Heart right ventricle (tissue), 16 donors: ENCODE results near the gene METTL15. TPM values are rescaled to one million over a fixed set of nuclear protein-coding genes. Genes with fewer than 3 reads are reported as not detected.

Source experiments
- ATAC-seq, 8 donors: fragments of 200-7000 bp; cut with Tn5 transposase; one replicate each; pipeline ENCODE4 v1.9.1; 2020; ENCODE audit warnings: mild to moderate bottlenecking in 8 of 8, moderate library complexity in 8 of 8, moderate number of reproducible peaks in 1 of 8
- DNase-seq, 2 donors: peaks; one replicate each; pipeline ENCODE4 v3.0.0-alpha.2; 2020
- H3K27ac ChIP-seq, 10 donors: fragments of 200-600 bp; sonication (generic) in 2 of 10; one replicate each; pipeline versions ENCODE4 v1.5.0 to v1.8.0; 2020 to 2022; ENCODE audit warnings: mild to moderate bottlenecking in 3 of 10
- H3K27me3 ChIP-seq, 7 donors: fragments of 200-600 bp; one replicate each; pipeline ENCODE4 v1.8.0; 2021 to 2022; ENCODE audit warnings: mild to moderate bottlenecking in 2 of 7
- H3K36me3 ChIP-seq, 9 donors: fragments of 200-600 bp; sonication (generic) in 1 of 9; one replicate each; pipeline versions ENCODE4 v1.5.0 to v1.8.0; 2020 to 2022; ENCODE audit warnings: mild to moderate bottlenecking in 2 of 9
- H3K4me1 ChIP-seq, 9 donors: fragments of 200-600 bp; sonication (generic) in 1 of 9; one replicate each; pipeline versions ENCODE4 v1.5.0 to v1.8.0; 2020 to 2022; ENCODE audit warnings: mild to moderate bottlenecking in 4 of 9
- H3K4me3 ChIP-seq, 10 donors: fragments of 200-600 bp; sonication (generic) in 2 of 10; one replicate each; pipeline versions ENCODE4 v1.5.0 to v1.8.0; 2020 to 2022; ENCODE audit warnings: mild to moderate bottlenecking in 7 of 10, moderate library complexity in 2 of 10
- H3K9me3 ChIP-seq, 11 donors: fragments of 200-600 bp in 10 of 11; sonication (generic) in 2 of 11; one replicate each; pipeline versions ENCODE4 v1.5.0 to v1.8.0; 2013 to 2022; ENCODE audit warnings: mild to moderate bottlenecking in 2 of 11, control low read depth in 1 of 11, moderate library complexity in 1 of 11
- CTCF ChIP-seq, 9 donors: fragments of 200-600 bp; sonication (generic) in 2 of 9; IDR thresholded peaks; one replicate each; pipeline versions ENCODE4 v1.5.0 to v1.8.0; 2021 to 2022; ENCODE audit warnings: antibody characterized with exemption in 9 of 9, mild to moderate bottlenecking in 5 of 9, moderate library complexity in 1 of 9
- WGBS, 2 donors: extraction: QIAGEN DNeasy Blood & Tissue Kit; methylation state at CpG; one replicate each; pipeline ENCODE4 v1.1.7; 2013; ENCODE audit warnings: inconsistent platforms in 1 of 2; 5-methylcytosine and 5-hydroxymethylcytosine counted together
- intact Hi-C, 10 donors: fragments of 100-400 bp; cut with DNase I; formaldehyde crosslinking; loops; one replicate each; pipeline versions ENCODE4 v1.11.1 to v1.14.2; 2022
- polyA plus RNA-seq, 2 donors: library from polyadenylated mRNA; stranded (reverse); fragments of 200-250 nt; gene quantifications; one replicate each; pipeline ENCODE4 v1.2.3, GENCODE V29; 2013
- total RNA-seq, 10 donors: library from RNA; stranded (reverse); fragmentation: NEBNext Ultra II Directional in 3 of 10; extraction: Animal tissue kit (Norgen Biotek cat#: 25700) in 3 of 10; gene quantifications; one replicate each; pipeline versions ENCODE4 v1.2.1 to v1.2.4, GENCODE V29; 2021 to 2023
- donor health status: Arrhythmogenic right ventricular cardiomyopathy.
- donor health status: ischemic (EF 13 %, LVEDD 7.1; RV severe dilation, severe dysfunction).
- donor health status: healthy with polysubstance abuse.
- donor health status: DM: no; HTN: yes; CAD: no.
- donor health status: DM: no; HTN: no; CAD: no.
- donor health status: ischemic (EF 25% LVEDD 6.9; RV normal size, moderate dysfunction).
- donor health status: ischemic (EF 25% LVEDD 5.7; RV mildly dilated, moderate dysfunction).
- donor health status: healthy.
- donor health status: DM: yes; HTN: yes; CAD: no.
- donor health status: Ischemic cardiomyopathy.
- donor health status: ischemic (EF 35%, LVEDD 5.7; RV mildly dilated, moderate dysfunction).
- donor health status: nonischemic (EF 11% LVEDD 7.7; RV severe dilation, severe dysfunction).
- donor health status: DM: yes; HTN: yes; CAD: no.
- donor health status: PGD.
- donor health status: ischemic (EF 29% LVEDD 5.4; RV normal size, mild dysfunction).
- donor health status: nonischemic (EF 23%, LVEDD 6.1; RV moderate dilation, normal function).

Gene METTL15
- total and polyA plus RNA-seq, 12 donors = 4.7 to 13.6 (median 11.8) TPM

GRCh38 chr11:28153586-28153985 lies 45.4 kb downstream of the METTL15 start:
- no peaks in the 10 kb centered on the region for H3K9me3 ChIP-seq
- no peak overlapping the region for H3K27ac ChIP-seq
- H3K4me3 ChIP-seq = no peak overlapping the region
- TF ChIP-seq CTCF (IDR thresholded peaks at IDR 0.05) = no peak
- 90% methylated on average over 2 of the region's 2 CpGs for WGBS, 2 donors
- no peaks in the 10 kb centered on the region for H3K4me1 ChIP-seq
- intact Hi-C loops = no loop called here
- H3K36me3 ChIP-seq = peaks cover 0 to 27% (median 8%) of the 10 kb centered on the region in 9 donors
- H3K27me3 ChIP-seq = no peaks in the 10 kb centered on the region
- DNase-seq (no peak), ATAC-seq (no peak)

- 88 to 91% methylated on average over 2 of the region's 2 CpGs for WGBS, 2 donors
- no peak for ATAC-seq
Observed at GRCh38 chr11:28168718-28169117, 60.5 kb downstream of the METTL15 start.

GRCh38 chr11:28169816-28170215 lies 61.6 kb downstream of the METTL15 start:
- H3K36me3 ChIP-seq = peaks cover 0 to 36% (median 0%) of the 10 kb centered on the region in 9 donors
- intact Hi-C loops = no loop called here
- H3K4me1 ChIP-seq = no peaks in the 10 kb centered on the region
- 92 to 93% methylated on average over 1 of the region's 1 CpG for WGBS, 2 donors
- no peak for DNase-seq
- peaks cover 0 to 21% (median 0%) of the 10 kb centered on the region in 11 donors for H3K9me3 ChIP-seq
- TF ChIP-seq CTCF (IDR thresholded peaks at IDR 0.05) = no peak
- no peaks in the 10 kb centered on the region for H3K27me3 ChIP-seq
- no peak overlapping the region for H3K4me3 ChIP-seq
- H3K27ac ChIP-seq = no peak overlapping the region
- ATAC-seq = no peak

More at GRCh38 chr11:28168718-28169117, 60.5 kb downstream of the METTL15 start:
- DNase-seq = no peak
- TF ChIP-seq CTCF (IDR thresholded peaks at IDR 0.05) = no peak
- Histone ChIP-seq H3K36me3 (peaks cover 0 to 27% (median 0%) of the 10 kb centered on the region in 9 donors), H3K4me3 (no peak overlapping the region), H3K27ac (no peak overlapping the region), H3K27me3 (no peaks in the 10 kb centered on the region), H3K4me1 (no peaks in the 10 kb centered on the region), H3K9me3 (peaks cover 0 to 13% (median 0%) of the 10 kb centered on the region in 11 donors)
- intact Hi-C loops = no loop called here

- Histone ChIP-seq H3K4me3 (no peak overlapping the region), H3K27me3 (no peaks in the 10 kb centered on the region), H3K36me3 (peaks cover 0 to 33% (median 0%) of the 10 kb centered on the region in 9 donors), H3K27ac (no peak overlapping the region), H3K4me1 (no peaks in the 10 kb centered on the region), H3K9me3 (peaks cover 0 to 14% (median 0%) of the 10 kb centered on the region in 11 donors)
- no peak for TF ChIP-seq CTCF (IDR thresholded peaks at IDR 0.05)
- 96 to 97% methylated on average over 4 of the region's 4 CpGs for WGBS, 2 donors
- intact Hi-C loops = no loop called here
- ATAC-seq (no peak), DNase-seq (no peak)
Observed at GRCh38 chr11:28170759-28171158, 62.6 kb downstream of the METTL15 start.
